OCI-LY7 (cell line): ENCODE data around the gene ERN2. TPM values are rescaled to one million over a fixed set of nuclear protein-coding genes. Genes with fewer than 3 reads are reported as not detected.

Experiments
- Bru-seq: library from RNA; stranded (reverse); fragments of 400-500 nt; gene quantifications from one replicate; lab custom pipeline; 2021; lab: Mats Ljungman, UMichigan
- BruChase-seq, 2 experiments: library from RNA; stranded (reverse); fragments of 400-500 nt; gene quantifications; one replicate each; lab custom pipeline; 2021; lab: Mats Ljungman, UMichigan
- BruUV-seq: library from RNA; stranded (reverse); fragments of 400-500 nt; replicated peaks from 2 replicates; lab custom pipeline; 2021; lab: Mats Ljungman, UMichigan
- CTCF ChIA-PET: fragments of 300-600 bp; sonication (Branson Sonifier 250); formaldehyde crosslinking; loops from one replicate; lab custom pipeline; 2022; ENCODE audit warnings: antibody characterized with exemption; ENCODE audit not compliant: unreplicated experiment; lab: Charles Lee
- POLR2A ChIA-PET: fragments of 300-600 bp; sonication (Branson Sonifier 250); formaldehyde crosslinking; loops from one replicate; lab custom pipeline; 2022; ENCODE audit warnings: antibody characterized with exemption; lab: Charles Lee
- DNase-seq: peaks from one replicate; pipeline ENCODE4 v3.0.0-alpha.2; 2015; ENCODE audit warnings: low spot score
- H2AFZ ChIP-seq: fragments of 200-600 bp; sonication (generic), shearing (Covaris generic); 2 replicates; pipeline ENCODE4 v1.6.1; 2014; ENCODE audit warnings: mild to moderate bottlenecking, antibody characterized with exemption, low read length, moderate library complexity
- H3K27ac ChIP-seq: fragments of 200-600 bp; sonication (generic); 2 replicates; pipeline ENCODE4 v1.5.1; 2014; ENCODE audit warnings: mixed run types, low read depth, mild to moderate bottlenecking, moderate library complexity, low read length, inconsistent platforms; ENCODE audit not compliant: poor library complexity, severe bottlenecking
- H3K36me3 ChIP-seq: fragments of 200-600 bp; sonication (generic); 2 replicates; pipeline ENCODE4 v1.6.1; 2014; ENCODE audit warnings: mild to moderate bottlenecking, antibody characterized with exemption, low read length, moderate library complexity, mixed read lengths; ENCODE audit not compliant: insufficient read depth
- H3K4me1 ChIP-seq: fragments of 200-600 bp; sonication (generic); 2 replicates; pipeline ENCODE4 v1.5.1; 2014; ENCODE audit warnings: mild to moderate bottlenecking, low read length; ENCODE audit not compliant: insufficient read depth, poor library complexity, severe bottlenecking
- H3K4me2 ChIP-seq: fragments of 200-600 bp; sonication (generic); 2 replicates; pipeline ENCODE4 v1.6.1; 2014; ENCODE audit warnings: mild to moderate bottlenecking, low read length
- H3K4me3 ChIP-seq: fragments of 200-600 bp; sonication (generic); 2 replicates; pipeline ENCODE4 v1.5.1; 2014; ENCODE audit warnings: mild to moderate bottlenecking, low read depth, low read length; ENCODE audit not compliant: poor library complexity, severe bottlenecking
- H3K79me2 ChIP-seq: fragments of 200-600 bp; sonication (generic); 2 replicates; pipeline ENCODE4 v1.6.1; 2016; ENCODE audit warnings: low read depth, mild to moderate bottlenecking, low read length, moderate library complexity, mixed read lengths; ENCODE audit not compliant: insufficient read depth
- H3K9me2 ChIP-seq: fragments of 200-600 bp; sonication (generic); 2 replicates; pipeline ENCODE4 v1.6.1; 2016; ENCODE audit warnings: mild to moderate bottlenecking, low read length, mixed read lengths; ENCODE audit not compliant: insufficient read depth
- H3K9me3 ChIP-seq: fragments of 200-600 bp; sonication (generic); 2 replicates; pipeline ENCODE4 v1.6.1; 2014; ENCODE audit warnings: mild to moderate bottlenecking, mixed run types, low read length, mixed read lengths
- H4K20me1 ChIP-seq: fragments of 200-600 bp; sonication (generic); 2 replicates; pipeline ENCODE4 v1.6.1; 2014; ENCODE audit warnings: mild to moderate bottlenecking, antibody characterized with exemption, low read length, moderate library complexity, mixed read lengths; ENCODE audit not compliant: insufficient read depth
- EZH2phosphoT487 ChIP-seq: fragments of 200-600 bp; sonication (generic); IDR thresholded peaks from 2 replicates; pipeline ENCODE4 v1.6.1; 2018; ENCODE audit warnings: low read depth, borderline replicate concordance, mild to moderate bottlenecking, mixed run types, antibody characterized with exemption, low read length, moderate library complexity, mixed read lengths
- intact Hi-C: fragments of 100-400 bp; cut with micrococcal nuclease; formaldehyde crosslinking; loops from one replicate; pipeline ENCODE4 v1.10.0; 2022; ENCODE audit not compliant: unreplicated experiment
- long read RNA-seq: library from polyadenylated mRNA; stranded (forward); transcript quantifications from one replicate; pipeline ENCODE4 v2.0.0, GENCODE V29; 2022
- total RNA-seq, 2 experiments: library from RNA; depleted of rRNA in 1 of 2; stranded (reverse); fragments of >200 nt in 1 of 2; shearing (Covaris generic) in 1 of 2; gene quantifications; 2 replicates each; pipeline ENCODE4 v1.2.3, GENCODE V29; 2014 to 2022
- TF ChIP-seq, protein P1 (sequence below): fragments of 200-600 bp; sonication (generic); conservative IDR thresholded peaks from 2 replicates; pipeline ENCODE4 v1.5.1; 2014; ENCODE audit warnings: mild to moderate bottlenecking, antibody characterized with exemption, low read length, moderate library complexity, mixed read lengths

Gene ERN2
- total RNA-seq (2014; rRNA removed; shearing (Covaris generic)) (1.2 and 1.3 TPM in 2 replicates), total RNA-seq (2022) (2.5 and 2.6 TPM in 2 replicates), Bru-seq, nascent RNA (percentile 19 among the genes with signal in this experiment), BruChase-seq, experiment 1, labeled RNA remaining after a 6-hour chase (percentile 15 among the genes with signal in this experiment), BruChase-seq, experiment 2, labeled RNA remaining after a 2-hour chase (percentile 23 among the genes with signal in this experiment)
- long read RNA-seq, partial matches to known transcripts = 2 of 6 reads
- long read RNA-seq, other reads (novel, unspliced or antisense) = 3 of 6 reads

DNA sequence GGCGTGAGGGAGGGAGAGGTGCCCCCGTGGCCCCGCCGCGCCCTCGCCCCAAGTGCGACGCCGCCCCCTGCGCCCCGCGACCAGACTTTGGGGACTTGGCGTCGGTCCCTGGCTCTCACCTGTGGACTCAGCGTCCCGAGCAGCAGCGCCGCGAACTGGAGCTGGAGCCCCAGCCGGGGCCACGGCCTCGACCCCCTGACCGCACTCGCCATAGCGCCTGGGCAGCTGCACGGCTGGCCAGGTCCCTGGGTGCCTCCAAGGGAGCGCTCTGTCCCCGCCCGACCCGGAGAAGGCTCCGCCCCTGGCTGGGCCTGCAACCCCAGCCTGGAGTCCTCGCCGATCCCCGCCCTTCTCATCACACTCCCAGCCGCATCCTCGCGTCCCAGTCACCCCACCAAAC is at the start of gene ERN2:
Gene ERN2 (minus strand): TSS at position 247 of the 400 bp plus-strand sequence. CDS start 35 bp downstream, at position 212.
- Histone ChIP-seq H3K4me3 (no peak within 1 kb of the TSS), H3K4me1 (no peaks in the 10 kb centered on the region), H3K9me2 (no peaks in the 10 kb centered on the region), H4K20me1 (no peaks in the 10 kb centered on the region), H3K27ac (no peak within 1 kb of the TSS), H3K9me3 (no peaks in the 10 kb centered on the region; the same call in 1 of the 2 replicates), H2AFZ (no peak within 1 kb of the TSS), H3K4me2 (no peak within 1 kb of the TSS), H3K79me2 (no peaks in the 10 kb centered on the region), H3K36me3 (no peaks in the 10 kb centered on the region)
- no peak for TF ChIP-seq EZH2phosphoT487
- TF ChIP-seq, protein P1, sequence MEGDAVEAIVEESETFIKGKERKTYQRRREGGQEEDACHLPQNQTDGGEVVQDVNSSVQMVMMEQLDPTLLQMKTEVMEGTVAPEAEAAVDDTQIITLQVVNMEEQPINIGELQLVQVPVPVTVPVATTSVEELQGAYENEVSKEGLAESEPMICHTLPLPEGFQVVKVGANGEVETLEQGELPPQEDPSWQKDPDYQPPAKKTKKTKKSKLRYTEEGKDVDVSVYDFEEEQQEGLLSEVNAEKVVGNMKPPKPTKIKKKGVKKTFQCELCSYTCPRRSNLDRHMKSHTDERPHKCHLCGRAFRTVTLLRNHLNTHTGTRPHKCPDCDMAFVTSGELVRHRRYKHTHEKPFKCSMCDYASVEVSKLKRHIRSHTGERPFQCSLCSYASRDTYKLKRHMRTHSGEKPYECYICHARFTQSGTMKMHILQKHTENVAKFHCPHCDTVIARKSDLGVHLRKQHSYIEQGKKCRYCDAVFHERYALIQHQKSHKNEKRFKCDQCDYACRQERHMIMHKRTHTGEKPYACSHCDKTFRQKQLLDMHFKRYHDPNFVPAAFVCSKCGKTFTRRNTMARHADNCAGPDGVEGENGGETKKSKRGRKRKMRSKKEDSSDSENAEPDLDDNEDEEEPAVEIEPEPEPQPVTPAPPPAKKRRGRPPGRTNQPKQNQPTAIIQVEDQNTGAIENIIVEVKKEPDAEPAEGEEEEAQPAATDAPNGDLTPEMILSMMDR = no peak
- BruUV-seq = no TSS peak
- no peak for DNase-seq
- ChIA-PET POLR2A (no interaction called here), CTCF (no interaction called here)
- intact Hi-C loops = no loop called here

DNA sequence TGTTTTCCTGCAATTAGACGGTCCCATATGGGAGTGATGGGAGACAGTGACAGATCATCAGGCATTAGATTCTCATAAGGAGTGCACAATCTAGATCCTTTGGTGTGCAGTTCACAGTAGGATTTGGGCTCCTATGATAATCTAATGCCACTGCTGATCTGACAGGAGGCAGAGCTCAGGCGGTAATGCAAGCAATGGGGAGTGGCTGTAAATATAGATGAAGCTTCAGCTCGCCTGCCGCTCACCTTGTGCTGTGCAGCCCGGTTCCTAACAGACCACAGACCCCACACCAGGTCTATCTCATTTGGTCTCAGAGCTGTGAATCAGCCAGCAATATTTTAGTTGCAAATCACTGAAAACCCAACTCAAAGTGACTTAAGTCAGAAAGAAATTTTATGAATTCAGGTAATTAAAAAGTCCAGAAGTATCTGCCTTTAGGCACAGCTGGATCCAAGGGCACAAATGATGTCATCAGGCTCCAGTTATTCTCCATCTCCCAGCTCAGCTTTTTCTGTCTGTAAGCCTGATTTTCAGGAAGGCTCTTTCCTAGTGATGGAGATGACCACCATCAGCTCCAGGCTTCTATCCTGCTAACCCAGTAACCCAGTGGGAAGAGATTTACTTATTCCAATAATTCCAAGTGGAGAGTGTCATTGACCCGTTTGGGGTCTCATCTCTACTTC is 45.1 kb upstream of the ERN2 start:
- TF ChIP-seq, protein P1 = no peak
- no peak for TF ChIP-seq EZH2phosphoT487
- POLR2A ChIA-PET = interaction anchor here (0.6 to 1.1 kb wide), 2 partner anchors 19 to 1738 kb away, joined by 3 to 5 read pairs; no protein-coding TSS in a partner anchor
- Histone ChIP-seq H3K9me3 (no peaks in the 10 kb centered on the region), H3K4me3 (no peak overlapping the region), H3K4me2 (no peak overlapping the region), H4K20me1 (no peaks in the 10 kb centered on the region), H3K27ac (no peak overlapping the region), H3K79me2 (no peaks in the 10 kb centered on the region), H3K9me2 (no peaks in the 10 kb centered on the region), H2AFZ (no peak overlapping the region), H3K4me1 (no peaks in the 10 kb centered on the region), H3K36me3 (no peaks in the 10 kb centered on the region)
- BruUV-seq = no TSS peak
- CTCF ChIA-PET = no interaction called here
- DNase-seq = no peak
- intact Hi-C loops = no loop called here

DNA sequence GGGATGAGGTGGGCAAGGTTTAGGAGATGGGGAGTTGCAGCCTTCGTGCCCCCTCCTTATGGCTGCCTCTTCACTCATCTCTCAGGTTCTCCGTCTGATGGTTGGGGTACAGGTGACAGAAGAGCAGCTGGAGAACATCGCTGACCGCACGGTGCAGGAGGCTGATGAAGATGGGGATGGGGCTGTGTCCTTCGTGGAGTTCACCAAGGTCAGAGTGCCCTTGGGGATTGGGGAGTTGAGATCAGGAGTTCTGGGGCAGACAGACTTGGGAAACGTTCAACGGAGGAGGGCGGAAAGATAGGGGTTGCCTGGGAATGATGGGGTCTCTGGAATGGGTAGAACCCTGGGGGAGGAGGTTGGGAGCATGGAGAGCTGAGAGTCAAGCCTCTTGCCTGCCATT is 44.1 kb upstream of the ERN2 start:
- BruUV-seq = no TSS peak
- no peak overlapping the region for H2AFZ ChIP-seq
- H3K4me1 ChIP-seq = no peaks in the 10 kb centered on the region
- H3K4me2 ChIP-seq = no peak overlapping the region
- H3K36me3 ChIP-seq = no peaks in the 10 kb centered on the region
- no peak for DNase-seq
- POLR2A ChIA-PET = no interaction called here
- H3K9me3 ChIP-seq = no peaks in the 10 kb centered on the region
- H3K9me2 ChIP-seq = no peaks in the 10 kb centered on the region
- TF ChIP-seq, protein P1 = no peak
- no peak for TF ChIP-seq EZH2phosphoT487
- intact Hi-C loops = no loop called here
- CTCF ChIA-PET = no interaction called here
- H3K4me3 ChIP-seq = no peak overlapping the region
- H3K27ac ChIP-seq = no peak overlapping the region
- no peaks in the 10 kb centered on the region for H3K79me2 ChIP-seq
- no peaks in the 10 kb centered on the region for H4K20me1 ChIP-seq
